GM23248 (cell line): ENCODE data around the gene TBC1D1. TPM values are rescaled to one million over a fixed set of nuclear protein-coding genes. Genes with fewer than 3 reads are reported as not detected.

Experiments used
- DNase-seq: peaks from one replicate; pipeline ENCODE4 v3.0.0-alpha.2; 2015
- H2AFZ ChIP-seq: fragments of 200-600 bp; sonication (generic); 2 replicates; pipeline ENCODE4 v1.6.1; 2016; ENCODE audit warnings: antibody characterized with exemption
- H3F3A ChIP-seq: fragments of 200-600 bp; sonication (generic); 2 replicates; pipeline ENCODE4 v1.6.1; 2016; ENCODE audit warnings: mild to moderate bottlenecking, antibody characterized with exemption, mixed run types; ENCODE audit not compliant: insufficient read depth
- H3K27ac ChIP-seq: fragments of 200-600 bp; sonication (generic); 2 replicates; pipeline ENCODE4 v1.5.1; 2016; ENCODE audit warnings: mild to moderate bottlenecking
- H3K27me3 ChIP-seq: fragments of 200-600 bp; sonication (generic); replicated peaks from 2 replicates; pipeline ENCODE4 v1.6.1; 2016; ENCODE audit warnings: mild to moderate bottlenecking; ENCODE audit not compliant: insufficient read depth
- H3K36me3 ChIP-seq: fragments of 200-600 bp; sonication (generic); 2 replicates; pipeline ENCODE4 v1.6.1; 2016; ENCODE audit warnings: low read depth, mild to moderate bottlenecking
- H3K4me1 ChIP-seq: fragments of 200-600 bp; sonication (generic); 2 replicates; pipeline ENCODE4 v1.6.1; 2016; ENCODE audit warnings: mild to moderate bottlenecking; ENCODE audit not compliant: insufficient read depth
- H3K4me2 ChIP-seq: fragments of 200-600 bp; sonication (generic); one replicate; pipeline ENCODE4 v1.6.1; 2016; ENCODE audit warnings: mild to moderate bottlenecking; ENCODE audit not compliant: unreplicated experiment
- H3K4me3 ChIP-seq: fragments of 200-600 bp; sonication (generic); 2 replicates; pipeline ENCODE4 v1.5.1; 2016; ENCODE audit warnings: mild to moderate bottlenecking
- H3K79me2 ChIP-seq: fragments of 200-600 bp; sonication (generic); 2 replicates; pipeline ENCODE4 v1.6.1; 2016; ENCODE audit warnings: mild to moderate bottlenecking; ENCODE audit not compliant: insufficient read depth
- H3K9ac ChIP-seq: fragments of 200-600 bp; sonication (generic); 2 replicates; pipeline ENCODE4 v1.6.1; 2016; ENCODE audit warnings: mild to moderate bottlenecking
- H3K9me2 ChIP-seq: fragments of 200-600 bp; sonication (generic); 2 replicates; pipeline ENCODE4 v1.6.1; 2016; ENCODE audit warnings: mixed run types, mild to moderate bottlenecking, moderate library complexity; ENCODE audit not compliant: insufficient read depth
- H3K9me3 ChIP-seq: fragments of 200-600 bp; sonication (generic); one replicate; pipeline ENCODE4 v1.6.1; 2017; ENCODE audit warnings: low read depth
- H4K20me1 ChIP-seq: fragments of 200-600 bp; sonication (generic); 2 replicates; pipeline ENCODE4 v1.6.0; 2016; ENCODE audit not compliant: insufficient read depth
- EZH2 ChIP-seq: fragments of 200-600 bp; sonication (generic); IDR thresholded peaks from 2 replicates; pipeline ENCODE4 v1.6.1; 2018; ENCODE audit warnings: antibody characterized with exemption, mild to moderate bottlenecking; ENCODE audit not compliant: insufficient read depth, poor library complexity, severe bottlenecking
- EZH2phosphoT487 ChIP-seq: fragments of 200-600 bp; sonication (generic); IDR thresholded peaks from 2 replicates; pipeline ENCODE4 v1.6.1; 2018; ENCODE audit warnings: antibody characterized with exemption, moderate library complexity, mild to moderate bottlenecking, low read depth; ENCODE audit not compliant: insufficient read depth
- WGBS, 2 experiments: methylation state at CpG; one replicate each; pipeline ENCODE4 v1.1.6; 2015 to 2017; ENCODE audit warnings: low lambda C conversion rate in 2 of 2, low coverage in 1 of 2; ENCODE audit errors: missing lambda C conversion rate in 2 of 2; 5-methylcytosine and 5-hydroxymethylcytosine counted together
- in situ Hi-C: fragments of 300-500 bp; cut with MboI; formaldehyde crosslinking; loops from 2 replicates; pipeline ENCODE4 v1.15.0; 2020
- polyA plus RNA-seq: library from polyadenylated mRNA; unstranded; fragments of >200 nt; fragmentation: Nextera tagmentation; extraction: Ambion mirVana; gene quantifications from 2 replicates; pipeline ENCODE4 v1.2.1, GENCODE V29; 2016
- total RNA-seq: library from RNA; depleted of rRNA; stranded (reverse); fragments of >200 nt; shearing (Covaris generic); gene quantifications from 2 replicates; pipeline ENCODE4 v1.2.3, GENCODE V29; 2014

TBC1D1 gene
- total and polyA plus RNA-seq, 2 experiments from 2014 or later: 12.4 to 34.6 TPM

GRCh38 chr4:37882665-37883296, 8.1 kb upstream of the TBC1D1 start:
- WGBS, 2 experiments: 23 to 24% methylated on average over 4 of the region's 4 CpGs
- in situ Hi-C loops: no loop called here

GRCh38 chr4:37884855-37885487, 5.9 kb upstream of the TBC1D1 start:
- in situ Hi-C loops: no loop called here
- H3K27me3 ChIP-seq: peaks cover 27% of the 10 kb centered on the region
- H3F3A ChIP-seq: no peaks in the 10 kb centered on the region
- no peak overlapping the region for H2AFZ ChIP-seq
- no peak for TF ChIP-seq EZH2phosphoT487
- TF ChIP-seq EZH2: no peak
- no peaks in the 10 kb centered on the region for H3K36me3 ChIP-seq
- no peaks in the 10 kb centered on the region; the same call in 1 of the 2 replicates for H3K4me1 ChIP-seq
- DNase-seq: no peak
- no peak overlapping the region for H3K4me3 ChIP-seq
- no peaks in the 10 kb centered on the region for H3K9me3 ChIP-seq
- H3K79me2 ChIP-seq: no peaks in the 10 kb centered on the region
- WGBS, 2 experiments: 81 to 88% methylated on average over 3 of the region's 3 CpGs
- H3K4me2 ChIP-seq: no peak overlapping the region
- H4K20me1 ChIP-seq: no peaks in the 10 kb centered on the region
- H3K9ac ChIP-seq: no peak overlapping the region
- no peak overlapping the region for H3K27ac ChIP-seq
- no peaks in the 10 kb centered on the region for H3K9me2 ChIP-seq

More at GRCh38 chr4:37882665-37883296, 8.1 kb upstream of the TBC1D1 start:
- Histone ChIP-seq H3K4me1 (no peaks in the 10 kb centered on the region), H2AFZ (no peak overlapping the region), H3K79me2 (no peaks in the 10 kb centered on the region), H3F3A (no peaks in the 10 kb centered on the region), H3K36me3 (no peaks in the 10 kb centered on the region), H3K27ac (no peak overlapping the region), H3K4me2 (no peak overlapping the region), H4K20me1 (no peaks in the 10 kb centered on the region), H3K4me3 (no peak overlapping the region), H3K9ac (no peak overlapping the region), H3K9me2 (no peaks in the 10 kb centered on the region), H3K9me3 (no peaks in the 10 kb centered on the region), H3K27me3 (peaks cover 10% of the 10 kb centered on the region; the same call in 1 of the 2 replicates)
- DNase-seq: no peak
- TF ChIP-seq EZH2phosphoT487: no peak
- no peak for TF ChIP-seq EZH2

GRCh38 chr4:37885496-37885895, 5.4 kb upstream of the TBC1D1 start:
- H3K27me3 ChIP-seq: peaks cover 32% of the 10 kb centered on the region
- H3K4me1 ChIP-seq: no peaks in the 10 kb centered on the region; the same call in 1 of the 2 replicates
- in situ Hi-C loops: no loop called here
- H3F3A ChIP-seq: no peaks in the 10 kb centered on the region
- no peak overlapping the region for H3K4me3 ChIP-seq
- no peak overlapping the region for H3K27ac ChIP-seq
- H3K9ac ChIP-seq: no peak overlapping the region
- H3K36me3 ChIP-seq: no peaks in the 10 kb centered on the region
- no peak for TF ChIP-seq EZH2
- TF ChIP-seq EZH2phosphoT487: no peak
- DNase-seq: no peak
- no peak overlapping the region for H3K4me2 ChIP-seq
- H3K9me2 ChIP-seq: no peaks in the 10 kb centered on the region
- no peaks in the 10 kb centered on the region for H3K9me3 ChIP-seq
- H2AFZ ChIP-seq: no peak overlapping the region
- no peaks in the 10 kb centered on the region for H3K79me2 ChIP-seq
- 68 to 72% methylated on average over 8 of the region's 8 CpGs for WGBS, 2 experiments
- H4K20me1 ChIP-seq: no peaks in the 10 kb centered on the region

GRCh38 chr4:37889849-37890800, 759 bp upstream of the TBC1D1 start:
- peak overlapping the region; percentile 69; the same call in 1 of the 2 replicates for H2AFZ ChIP-seq

More at GRCh38 chr4:37889849-37890800, 759 bp upstream of the TBC1D1 start:
- no peaks in the 10 kb centered on the region for H4K20me1 ChIP-seq
- 2 to 4% methylated on average over 44 to 46 of the region's 63 CpGs for WGBS, 2 experiments
- no peak overlapping the region for H3K9ac ChIP-seq
- peak; percentile 27 for DNase-seq
- H3F3A ChIP-seq: no peaks in the 10 kb centered on the region
- no peaks in the 10 kb centered on the region for H3K9me2 ChIP-seq
- H3K4me2 ChIP-seq: peak overlapping the region; percentile 62
- peak overlapping the region; percentile 72 for H3K4me3 ChIP-seq
- no peaks in the 10 kb centered on the region for H3K79me2 ChIP-seq
- no peaks in the 10 kb centered on the region for H3K9me3 ChIP-seq
- H3K36me3 ChIP-seq: no peaks in the 10 kb centered on the region
- H3K4me1 ChIP-seq: no peaks in the 10 kb centered on the region; the same call in 1 of the 2 replicates
- TF ChIP-seq EZH2: peak; percentile 4
- no peak for TF ChIP-seq EZH2phosphoT487
- no peak overlapping the region for H3K27ac ChIP-seq
- peaks cover 55% of the 10 kb centered on the region for H3K27me3 ChIP-seq
- in situ Hi-C loops: no loop called here
